Progenitor cell of endocrine pancreas (in vitro differentiated cells): ENCODE results near the gene ATXN1. TPM values are rescaled to one million over a fixed set of nuclear protein-coding genes. Genes with fewer than 3 reads are reported as not detected.

Source experiments
- DNase-seq: peaks from one replicate; pipeline ENCODE4 v3.0.0; 2021; ENCODE audit warnings: low spot score; ENCODE audit not compliant: unreplicated experiment
- H3K27ac Mint-ChIP-seq: 2 replicates; pipeline ENCODE4 v1.8.0; 2021; ENCODE audit warnings: mild to moderate bottlenecking, moderate library complexity, mixed read lengths
- H3K27me3 Mint-ChIP-seq: 2 replicates; pipeline ENCODE4 v1.8.0; 2021; ENCODE audit warnings: mixed read lengths
- H3K36me3 Mint-ChIP-seq: 2 replicates; pipeline ENCODE4 v1.8.0; 2022; ENCODE audit warnings: mixed read lengths; ENCODE audit not compliant: insufficient read depth
- H3K4me1 Mint-ChIP-seq: 2 replicates; pipeline ENCODE4 v1.8.0; 2021; ENCODE audit warnings: low read depth, mixed read lengths
- H3K4me3 Mint-ChIP-seq: 2 replicates; pipeline ENCODE4 v1.8.0; 2021; ENCODE audit warnings: low read depth, mild to moderate bottlenecking, moderate library complexity, mixed read lengths
- H3K9me3 Mint-ChIP-seq: 2 replicates; pipeline ENCODE4 v1.8.0; 2021; ENCODE audit warnings: low read depth, mixed read lengths
- total RNA-seq: library from RNA; stranded (reverse); gene quantifications from 2 replicates; pipeline ENCODE4 v1.2.1, GENCODE V29; 2021
- TF ChIP-seq, protein P1 (sequence below): fragments of 200-600 bp; sonication (generic); IDR thresholded peaks from one replicate; pipeline ENCODE4 v1.5.0; 2021; ENCODE audit warnings: antibody characterized with exemption, mild to moderate bottlenecking; ENCODE audit not compliant: unreplicated experiment

ATXN1 gene
- total RNA-seq, 1 donor from 2014 or later = 35.8 TPM

GRCh38 chr6:16491666-16492313 lies 269.5 kb downstream of the ATXN1 start:
- peaks cover 4% of the 10 kb centered on the region for H3K4me1 Mint-ChIP-seq
- TF ChIP-seq, protein P1, sequence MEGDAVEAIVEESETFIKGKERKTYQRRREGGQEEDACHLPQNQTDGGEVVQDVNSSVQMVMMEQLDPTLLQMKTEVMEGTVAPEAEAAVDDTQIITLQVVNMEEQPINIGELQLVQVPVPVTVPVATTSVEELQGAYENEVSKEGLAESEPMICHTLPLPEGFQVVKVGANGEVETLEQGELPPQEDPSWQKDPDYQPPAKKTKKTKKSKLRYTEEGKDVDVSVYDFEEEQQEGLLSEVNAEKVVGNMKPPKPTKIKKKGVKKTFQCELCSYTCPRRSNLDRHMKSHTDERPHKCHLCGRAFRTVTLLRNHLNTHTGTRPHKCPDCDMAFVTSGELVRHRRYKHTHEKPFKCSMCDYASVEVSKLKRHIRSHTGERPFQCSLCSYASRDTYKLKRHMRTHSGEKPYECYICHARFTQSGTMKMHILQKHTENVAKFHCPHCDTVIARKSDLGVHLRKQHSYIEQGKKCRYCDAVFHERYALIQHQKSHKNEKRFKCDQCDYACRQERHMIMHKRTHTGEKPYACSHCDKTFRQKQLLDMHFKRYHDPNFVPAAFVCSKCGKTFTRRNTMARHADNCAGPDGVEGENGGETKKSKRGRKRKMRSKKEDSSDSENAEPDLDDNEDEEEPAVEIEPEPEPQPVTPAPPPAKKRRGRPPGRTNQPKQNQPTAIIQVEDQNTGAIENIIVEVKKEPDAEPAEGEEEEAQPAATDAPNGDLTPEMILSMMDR = no peak
- H3K36me3 Mint-ChIP-seq = no peaks in the 10 kb centered on the region
- no peaks in the 10 kb centered on the region for H3K27me3 Mint-ChIP-seq
- H3K4me3 Mint-ChIP-seq = no peak overlapping the region
- DNase-seq = no peak
- H3K9me3 Mint-ChIP-seq = no peaks in the 10 kb centered on the region
- no peak overlapping the region for H3K27ac Mint-ChIP-seq

GRCh38 chr6:16490616-16491015 lies 270.6 kb downstream of the ATXN1 start:
- no peaks in the 10 kb centered on the region for H3K9me3 Mint-ChIP-seq
- peaks cover 2% of the 10 kb centered on the region for H3K36me3 Mint-ChIP-seq
- TF ChIP-seq, protein P1 = no peak
- no peak overlapping the region for H3K27ac Mint-ChIP-seq
- no peaks in the 10 kb centered on the region for H3K27me3 Mint-ChIP-seq
- H3K4me1 Mint-ChIP-seq = peaks cover 7% of the 10 kb centered on the region
- H3K4me3 Mint-ChIP-seq = no peak overlapping the region
- no peak for DNase-seq

GRCh38 chr6:16488813-16489212 lies 272.4 kb downstream of the ATXN1 start:
- Mint-ChIP-seq H3K4me1 (peaks cover 7% of the 10 kb centered on the region), H3K27ac (no peak overlapping the region), H3K27me3 (no peaks in the 10 kb centered on the region), H3K4me3 (no peak overlapping the region), H3K36me3 (peaks cover 7% of the 10 kb centered on the region), H3K9me3 (no peaks in the 10 kb centered on the region)
- TF ChIP-seq, protein P1 = no peak
- DNase-seq = no peak

DNA sequence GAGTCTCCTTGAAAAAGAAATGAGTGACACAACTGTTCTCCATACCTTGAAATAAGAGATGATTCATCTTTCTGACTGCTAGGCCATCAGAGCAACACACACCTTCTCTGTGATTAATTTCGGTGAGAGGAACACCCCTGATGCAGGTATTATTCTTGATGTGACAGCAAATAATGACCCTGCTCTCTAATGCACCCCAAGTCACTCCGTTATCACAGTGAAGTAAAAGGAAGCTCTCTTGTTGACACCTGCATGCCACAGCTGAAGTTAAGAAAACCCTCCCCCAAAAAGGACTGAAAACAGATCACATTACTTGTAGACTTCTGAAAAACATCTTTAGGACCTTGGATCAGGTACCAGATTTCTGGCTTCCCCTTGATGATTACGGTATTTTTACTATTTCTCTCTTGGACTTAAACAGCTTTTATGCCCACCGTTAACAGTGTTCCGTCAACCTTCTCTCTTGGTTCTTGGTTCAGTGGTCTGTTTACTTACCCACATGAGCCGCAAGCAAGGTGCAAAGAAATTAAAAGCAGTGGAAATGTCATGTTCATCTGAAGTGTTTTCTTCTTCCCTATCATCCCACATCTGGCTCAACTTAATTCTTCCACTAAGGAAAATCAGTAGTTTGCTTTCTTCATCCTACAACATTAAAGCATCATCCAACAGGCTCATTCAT lies 273.1 kb downstream of the ATXN1 start:
- Mint-ChIP-seq H3K4me3 (no peak overlapping the region), H3K36me3 (peaks cover 13% of the 10 kb centered on the region), H3K27me3 (no peaks in the 10 kb centered on the region), H3K4me1 (peaks cover 7% of the 10 kb centered on the region), H3K9me3 (no peaks in the 10 kb centered on the region), H3K27ac (no peak overlapping the region)
- no peak for DNase-seq
- TF ChIP-seq, protein P1 = no peak

DNA sequence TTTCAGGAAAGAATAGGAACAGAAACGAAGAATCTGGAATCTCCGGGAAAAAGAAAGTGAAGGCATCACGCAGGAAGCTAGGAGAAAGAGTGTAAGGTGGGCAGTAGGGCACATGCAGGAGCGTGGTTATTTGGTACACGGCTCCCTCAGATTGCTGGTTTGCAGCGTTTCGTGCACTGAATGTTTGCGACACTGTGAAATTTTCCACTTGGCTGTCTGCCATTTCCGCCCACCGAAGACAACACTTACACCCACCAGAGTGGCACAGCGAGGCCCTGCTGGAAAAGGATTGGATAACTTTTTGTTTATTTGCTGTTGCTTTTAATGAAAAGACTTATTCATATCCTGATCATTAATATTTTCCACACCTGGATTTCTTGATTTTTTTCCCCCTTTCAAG lies 274.6 kb downstream of the ATXN1 start:
- DNase-seq = no peak
- Mint-ChIP-seq H3K27me3 (no peaks in the 10 kb centered on the region), H3K36me3 (peaks cover 16% of the 10 kb centered on the region), H3K27ac (no peak overlapping the region), H3K4me1 (peaks cover 7% of the 10 kb centered on the region), H3K9me3 (no peaks in the 10 kb centered on the region), H3K4me3 (no peak overlapping the region)
- TF ChIP-seq, protein P1 = no peak
